Body of pancreas (tissue), 4 donors: ENCODE measurements around the gene GPNMB.

Experiments used
- CTCF ChIP-seq, 7 experiments: fragments of 450-650 bp in 4 of 7; fragments of 200-600 bp in 3 of 7; sonication (generic) in 3 of 7; IDR thresholded peaks; one replicate each; pipeline ENCODE4 v1.5.1; 2016 to 2019; ENCODE audit warnings: antibody characterized with exemption in 7 of 7
- POLR2A ChIP-seq, 3 donors: fragments of 450-650 bp; IDR thresholded peaks; one replicate each; pipeline ENCODE4 v1.6.1; 2016; ENCODE audit warnings: antibody characterized with exemption in 3 of 3, mild to moderate bottlenecking in 2 of 3

DNA sequence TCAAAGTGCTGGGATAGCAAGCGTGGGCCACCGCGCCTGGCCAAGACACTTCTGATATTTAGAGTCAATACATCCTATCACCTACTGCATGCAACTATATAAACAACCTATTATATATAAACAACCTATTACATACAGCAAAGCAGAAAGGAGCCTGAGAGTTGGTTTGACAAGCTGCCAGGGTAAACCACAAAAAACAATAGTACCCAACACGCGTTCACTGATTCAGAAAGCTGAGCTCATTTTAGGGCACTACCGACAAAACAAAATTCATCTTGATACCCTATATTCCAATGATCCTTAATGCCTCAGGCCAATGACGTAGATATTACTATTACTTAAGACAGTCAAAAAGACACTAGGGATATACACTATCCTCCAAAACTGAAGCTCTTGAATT is 68.8 kb downstream of the GPNMB start:
- TF ChIP-seq CTCF (IDR thresholded peaks at IDR 0.05) (no peak), POLR2A (IDR thresholded peaks at IDR 0.05) (no peak)
